ENCODE results near the gene NME5. TPM values are rescaled to one million over a fixed set of nuclear protein-coding genes. Genes with fewer than 3 reads are reported as not detected.
"Not testable (repeated sequence)": the region's sequence is repeated elsewhere in the genome, so short reads cannot be mapped to it uniquely, and the experiment has no call there.

NME5 gene
- total and polyA plus RNA-seq, 3 experiments from 2014 or later: not detected

GRCh38 chr5:138157626-138158025, 18.4 kb upstream of the NME5 start:
- DNase-seq: no peak
- H3K9me3 Mint-ChIP-seq: no peaks in the 10 kb centered on the region
- no peak overlapping the region for H3K4me3 Mint-ChIP-seq
- no peak overlapping the region for H3K27ac Mint-ChIP-seq
- Histone ChIP-seq H3K36me3 (ENCODE audit: insufficient read depth, low read length) (peaks cover 40% of the 10 kb centered on the region), H3K4me1 (ENCODE audit: insufficient read depth, low read length) (no peaks in the 10 kb centered on the region), H3K9me3 (ENCODE audit: low read length) (no peaks in the 10 kb centered on the region), H3K4me3 (ENCODE audit: low read length) (no peak overlapping the region), H3K27ac (ENCODE audit: low read depth, low read length) (no peak overlapping the region), H3K27me3 (ENCODE audit: insufficient read depth, low read length, poor library complexity, severe bottlenecking) (no peaks in the 10 kb centered on the region)
- H3K36me3 Mint-ChIP-seq: peaks cover 32 to 61% (median 33%) of the 10 kb centered on the region in 3 donors
- ChIA-PET CTCF (no interaction called here), POLR2A (no interaction called here)
- no peaks in the 10 kb centered on the region for H3K27me3 Mint-ChIP-seq
- H3K4me1 Mint-ChIP-seq: no peaks in the 10 kb centered on the region

GRCh38 chr5:138155977-138156376, 16.7 kb upstream of the NME5 start:
- H3K27me3 Mint-ChIP-seq, POLR2A ChIA-PET: not testable (repeated sequence)
- H3K36me3 ChIP-seq (ENCODE audit: insufficient read depth, low read length): peaks cover 29% of the 10 kb centered on the region

GRCh38 chr5:138149530-138149929, 10.3 kb upstream of the NME5 start:
- CTCF ChIA-PET: no interaction called here
- H3K36me3 ChIP-seq (ENCODE audit: insufficient read depth, low read length): no peaks in the 10 kb centered on the region
- POLR2A ChIA-PET: no interaction called here

More at GRCh38 chr5:138155977-138156376, 16.7 kb upstream of the NME5 start:
- H3K4me3 ChIP-seq (ENCODE audit: low read length); H3K4me3 Mint-ChIP-seq; H3K9me3 ChIP-seq (ENCODE audit: low read length); H3K27ac ChIP-seq (ENCODE audit: low read depth, low read length); H3K4me1 ChIP-seq (ENCODE audit: insufficient read depth, low read length); H3K27me3 ChIP-seq (ENCODE audit: insufficient read depth, low read length, poor library complexity, severe bottlenecking); CTCF ChIA-PET; H3K4me1 Mint-ChIP-seq; H3K9me3 Mint-ChIP-seq; DNase-seq; H3K27ac Mint-ChIP-seq: not testable (repeated sequence)
- H3K36me3 Mint-ChIP-seq: peaks cover 28 to 47% (median 31%) of the 10 kb centered on the region in 3 donors

GRCh38 chr5:138148811-138149210, 9.6 kb upstream of the NME5 start:
- no peak for DNase-seq
- no peaks in the 10 kb centered on the region for H3K27me3 ChIP-seq (ENCODE audit: insufficient read depth, low read length, poor library complexity, severe bottlenecking)
- no peak overlapping the region for H3K4me3 ChIP-seq (ENCODE audit: low read length)
- no peaks in the 10 kb centered on the region for H3K36me3 ChIP-seq (ENCODE audit: insufficient read depth, low read length)
- H3K4me1 Mint-ChIP-seq: no peaks in the 10 kb centered on the region
- ChIA-PET CTCF (interaction anchor here (0.9 kb wide), 1 partner anchor 39 kb away, joined by 4 read pairs; no protein-coding TSS in a partner anchor), POLR2A (no interaction called here)
- peaks cover 0 to 1% of the 10 kb centered on the region in 2 donors for H3K27me3 Mint-ChIP-seq
- H3K36me3 Mint-ChIP-seq: no peaks in the 10 kb centered on the region
- peak overlapping the region in 1 of 8 donors; percentile 47 for H3K27ac Mint-ChIP-seq
- H3K9me3 Mint-ChIP-seq: no peaks in the 10 kb centered on the region
- H3K9me3 ChIP-seq (ENCODE audit: low read length): no peaks in the 10 kb centered on the region
- no peak overlapping the region for H3K4me3 Mint-ChIP-seq
- H3K27ac ChIP-seq (ENCODE audit: low read depth, low read length): no peak overlapping the region
- H3K4me1 ChIP-seq (ENCODE audit: insufficient read depth, low read length): no peaks in the 10 kb centered on the region

More at GRCh38 chr5:138149530-138149929, 10.3 kb upstream of the NME5 start:
- H3K9me3 Mint-ChIP-seq: no peaks in the 10 kb centered on the region
- Histone ChIP-seq H3K27me3 (ENCODE audit: insufficient read depth, low read length, poor library complexity, severe bottlenecking) (no peaks in the 10 kb centered on the region), H3K27ac (ENCODE audit: low read depth, low read length) (no peak overlapping the region), H3K4me3 (ENCODE audit: low read length) (no peak overlapping the region), H3K9me3 (ENCODE audit: low read length) (no peaks in the 10 kb centered on the region), H3K4me1 (ENCODE audit: insufficient read depth, low read length) (no peaks in the 10 kb centered on the region)
- no peaks in the 10 kb centered on the region for H3K4me1 Mint-ChIP-seq
- no peak overlapping the region for H3K4me3 Mint-ChIP-seq
- peaks cover 0 to 1% of the 10 kb centered on the region in 2 donors for H3K27me3 Mint-ChIP-seq
- H3K36me3 Mint-ChIP-seq: no peaks in the 10 kb centered on the region
- no peak overlapping the region for H3K27ac Mint-ChIP-seq
- DNase-seq: no peak

- H3K4me1 Mint-ChIP-seq; H3K36me3 Mint-ChIP-seq; H3K9me3 ChIP-seq (ENCODE audit: low read length); DNase-seq; CTCF ChIA-PET; H3K4me3 Mint-ChIP-seq; H3K27ac ChIP-seq (ENCODE audit: low read depth, low read length); H3K4me1 ChIP-seq (ENCODE audit: insufficient read depth, low read length); POLR2A ChIA-PET; H3K27ac Mint-ChIP-seq; H3K4me3 ChIP-seq (ENCODE audit: low read length); H3K36me3 ChIP-seq (ENCODE audit: insufficient read depth, low read length); H3K27me3 ChIP-seq (ENCODE audit: insufficient read depth, low read length, poor library complexity, severe bottlenecking); H3K9me3 Mint-ChIP-seq: not testable (repeated sequence)
- H3K27me3 Mint-ChIP-seq: peaks cover 9 to 10% of the 10 kb centered on the region in 2 donors
Measured at GRCh38 chr5:138143578-138143977, 4.3 kb upstream of the NME5 start.

GRCh38 chr5:138141734-138142133, 2.5 kb upstream of the NME5 start:
- Histone ChIP-seq H3K4me1 (ENCODE audit: insufficient read depth, low read length) (no peaks in the 10 kb centered on the region), H3K36me3 (ENCODE audit: insufficient read depth, low read length) (no peaks in the 10 kb centered on the region), H3K4me3 (ENCODE audit: low read length) (no peak overlapping the region), H3K27me3 (ENCODE audit: insufficient read depth, low read length, poor library complexity, severe bottlenecking) (no peaks in the 10 kb centered on the region), H3K9me3 (ENCODE audit: low read length) (no peaks in the 10 kb centered on the region), H3K27ac (ENCODE audit: low read depth, low read length) (no peak overlapping the region)
- Mint-ChIP-seq H3K4me1 (no peaks in the 10 kb centered on the region), H3K27me3 (peaks cover 19% of the 10 kb centered on the region in 2 donors), H3K27ac (no peak overlapping the region), H3K36me3 (peaks cover 0 to 3% (median 0%) of the 10 kb centered on the region in 3 donors), H3K9me3 (no peaks in the 10 kb centered on the region), H3K4me3 (no peak overlapping the region)
- ChIA-PET POLR2A (no interaction called here), CTCF (no interaction called here)
- DNase-seq: no peak

- Histone ChIP-seq H3K27me3 (ENCODE audit: insufficient read depth, low read length, poor library complexity, severe bottlenecking) (no peaks in the 10 kb centered on the region), H3K4me1 (ENCODE audit: insufficient read depth, low read length) (no peaks in the 10 kb centered on the region), H3K4me3 (ENCODE audit: low read length) (no peak overlapping the region), H3K9me3 (ENCODE audit: low read length) (no peaks in the 10 kb centered on the region), H3K27ac (ENCODE audit: low read depth, low read length) (no peak overlapping the region), H3K36me3 (ENCODE audit: insufficient read depth, low read length) (no peaks in the 10 kb centered on the region)
- POLR2A ChIA-PET: no interaction called here
- peaks cover 20 to 28% of the 10 kb centered on the region in 2 donors for H3K27me3 Mint-ChIP-seq
- H3K4me3 Mint-ChIP-seq: no peak overlapping the region
- CTCF ChIA-PET: no interaction called here
- H3K9me3 Mint-ChIP-seq: no peaks in the 10 kb centered on the region
- DNase-seq: no peak
- H3K36me3 Mint-ChIP-seq: peaks cover 0 to 3% (median 0%) of the 10 kb centered on the region in 3 donors
- no peak overlapping the region for H3K27ac Mint-ChIP-seq
- H3K4me1 Mint-ChIP-seq: no peaks in the 10 kb centered on the region
Measured at GRCh38 chr5:138140268-138140667, 1.0 kb upstream of the NME5 start.

- H3K27ac Mint-ChIP-seq: no peak overlapping the region
- H3K36me3 Mint-ChIP-seq: peaks cover 0 to 3% (median 0%) of the 10 kb centered on the region in 3 donors
- no peak overlapping the region for H3K27ac ChIP-seq (ENCODE audit: low read depth, low read length)
- no peaks in the 10 kb centered on the region for H3K9me3 Mint-ChIP-seq
- no peaks in the 10 kb centered on the region for H3K27me3 ChIP-seq (ENCODE audit: insufficient read depth, low read length, poor library complexity, severe bottlenecking)
- no peaks in the 10 kb centered on the region for H3K4me1 Mint-ChIP-seq
- no peak overlapping the region for H3K4me3 Mint-ChIP-seq
- H3K4me1 ChIP-seq (ENCODE audit: insufficient read depth, low read length): no peaks in the 10 kb centered on the region
- peaks cover 20 to 28% of the 10 kb centered on the region in 2 donors for H3K27me3 Mint-ChIP-seq
- no peak overlapping the region for H3K4me3 ChIP-seq (ENCODE audit: low read length)
- CTCF ChIA-PET: interaction anchor here (0.7 kb wide), 1 partner anchor 104 kb away, joined by 4 read pairs; no protein-coding TSS in a partner anchor
- no peaks in the 10 kb centered on the region for H3K36me3 ChIP-seq (ENCODE audit: insufficient read depth, low read length)
- POLR2A ChIA-PET: interaction anchor here (0.6 kb wide), 1 partner anchor 17 kb away, joined by 4 read pairs; no protein-coding TSS in a partner anchor
- no peaks in the 10 kb centered on the region for H3K9me3 ChIP-seq (ENCODE audit: low read length)
- DNase-seq: no peak
Measured at GRCh38 chr5:138139781-138140090, 508 bp upstream of the NME5 start.

Data from CD8-positive, alpha-beta memory T cell (primary cell).